ENCODE data around the gene AFAP1.

DNA sequence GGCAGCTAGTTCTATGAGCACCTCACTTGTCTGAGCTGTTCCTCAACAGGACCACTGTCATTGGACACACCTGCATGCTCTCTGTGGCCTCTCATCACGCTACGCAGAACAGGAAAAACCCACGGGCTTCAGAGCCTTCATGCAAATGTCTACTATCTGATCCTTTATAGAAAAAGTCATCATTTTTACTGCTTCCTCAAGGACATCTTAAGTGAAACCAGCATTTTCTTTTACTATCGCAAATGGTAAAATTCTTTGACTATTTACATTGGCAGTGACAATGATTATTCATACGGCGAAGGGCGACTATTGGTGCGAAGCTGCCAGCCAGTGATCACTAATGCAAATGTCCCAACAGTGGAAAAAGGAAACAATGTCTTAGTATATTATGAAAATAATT lies 147.0 kb downstream of the AFAP1 start:
- TF ChIP-seq, protein P1, sequence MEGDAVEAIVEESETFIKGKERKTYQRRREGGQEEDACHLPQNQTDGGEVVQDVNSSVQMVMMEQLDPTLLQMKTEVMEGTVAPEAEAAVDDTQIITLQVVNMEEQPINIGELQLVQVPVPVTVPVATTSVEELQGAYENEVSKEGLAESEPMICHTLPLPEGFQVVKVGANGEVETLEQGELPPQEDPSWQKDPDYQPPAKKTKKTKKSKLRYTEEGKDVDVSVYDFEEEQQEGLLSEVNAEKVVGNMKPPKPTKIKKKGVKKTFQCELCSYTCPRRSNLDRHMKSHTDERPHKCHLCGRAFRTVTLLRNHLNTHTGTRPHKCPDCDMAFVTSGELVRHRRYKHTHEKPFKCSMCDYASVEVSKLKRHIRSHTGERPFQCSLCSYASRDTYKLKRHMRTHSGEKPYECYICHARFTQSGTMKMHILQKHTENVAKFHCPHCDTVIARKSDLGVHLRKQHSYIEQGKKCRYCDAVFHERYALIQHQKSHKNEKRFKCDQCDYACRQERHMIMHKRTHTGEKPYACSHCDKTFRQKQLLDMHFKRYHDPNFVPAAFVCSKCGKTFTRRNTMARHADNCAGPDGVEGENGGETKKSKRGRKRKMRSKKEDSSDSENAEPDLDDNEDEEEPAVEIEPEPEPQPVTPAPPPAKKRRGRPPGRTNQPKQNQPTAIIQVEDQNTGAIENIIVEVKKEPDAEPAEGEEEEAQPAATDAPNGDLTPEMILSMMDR (conservative IDR thresholded peaks at IDR 0.05; ENCODE audit: low read depth, low read length) = no peak
- no peak for TF ChIP-seq EZH2phosphoT487 (IDR thresholded peaks at IDR 0.05; ENCODE audit: borderline replicate concordance, low read length)
